ENCODE data around the gene GOLGB1.

- TF ChIP-seq CTCF (IDR thresholded peaks at IDR 0.05): no peak
- TF ChIP-seq POLR2A (IDR thresholded peaks at IDR 0.05): no peak
These were observed 82.2 kb downstream of the GOLGB1 start for GRCh38 chr3:121667333-121667732.
